Measurements from ENCODE around the gene AKR7A2.

DNA sequence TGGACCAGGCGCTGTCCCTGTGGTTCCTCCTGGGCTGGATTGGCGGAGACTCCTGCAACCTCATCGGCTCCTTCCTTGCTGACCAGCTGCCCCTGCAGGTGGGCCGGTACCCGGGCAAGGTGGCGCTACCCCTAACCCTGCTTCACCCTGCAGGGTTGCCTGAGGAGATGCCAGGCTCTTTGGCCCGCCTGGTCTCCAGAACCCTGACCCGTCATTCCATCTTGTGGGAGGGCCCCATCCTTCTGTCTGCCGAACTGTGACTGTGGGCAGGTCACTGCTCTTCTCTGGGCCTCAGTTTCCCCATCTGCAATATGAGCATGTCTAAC is 12.7 kb upstream of the AKR7A2 start:
- TF ChIP-seq, protein P1, sequence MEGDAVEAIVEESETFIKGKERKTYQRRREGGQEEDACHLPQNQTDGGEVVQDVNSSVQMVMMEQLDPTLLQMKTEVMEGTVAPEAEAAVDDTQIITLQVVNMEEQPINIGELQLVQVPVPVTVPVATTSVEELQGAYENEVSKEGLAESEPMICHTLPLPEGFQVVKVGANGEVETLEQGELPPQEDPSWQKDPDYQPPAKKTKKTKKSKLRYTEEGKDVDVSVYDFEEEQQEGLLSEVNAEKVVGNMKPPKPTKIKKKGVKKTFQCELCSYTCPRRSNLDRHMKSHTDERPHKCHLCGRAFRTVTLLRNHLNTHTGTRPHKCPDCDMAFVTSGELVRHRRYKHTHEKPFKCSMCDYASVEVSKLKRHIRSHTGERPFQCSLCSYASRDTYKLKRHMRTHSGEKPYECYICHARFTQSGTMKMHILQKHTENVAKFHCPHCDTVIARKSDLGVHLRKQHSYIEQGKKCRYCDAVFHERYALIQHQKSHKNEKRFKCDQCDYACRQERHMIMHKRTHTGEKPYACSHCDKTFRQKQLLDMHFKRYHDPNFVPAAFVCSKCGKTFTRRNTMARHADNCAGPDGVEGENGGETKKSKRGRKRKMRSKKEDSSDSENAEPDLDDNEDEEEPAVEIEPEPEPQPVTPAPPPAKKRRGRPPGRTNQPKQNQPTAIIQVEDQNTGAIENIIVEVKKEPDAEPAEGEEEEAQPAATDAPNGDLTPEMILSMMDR (IDR thresholded peaks at IDR 0.05 in 8 of 11, conservative IDR thresholded peaks at IDR 0.05 in 3 of 11) = no peak
- no peak for TF ChIP-seq POLR2A (IDR thresholded peaks at IDR 0.05)

Data from spleen (tissue), 7 donors.